Testis (tissue), 2 donors: ENCODE measurements around the gene OAF.
"Not testable (repeated sequence)": the region's sequence is repeated elsewhere in the genome, so short reads cannot be mapped to it uniquely, and the experiment has no call there.

ENCODE experiments used
- POLR2A ChIP-seq: fragments of 450-650 bp; IDR thresholded peaks from one replicate; pipeline ENCODE4 v1.6.1; 2017; ENCODE audit warnings: antibody characterized with exemption, mild to moderate bottlenecking, moderate library complexity
- TF ChIP-seq, protein P1 (sequence below), 3 experiments: fragments of 450-650 bp in 2 of 3; fragments of 200-600 bp in 1 of 3; sonication (generic) in 1 of 3; IDR thresholded peaks; one replicate each; pipeline ENCODE4 v1.5.1; 2016 to 2019; ENCODE audit warnings: antibody characterized with exemption in 3 of 3, mild to moderate bottlenecking in 2 of 3, moderate library complexity in 1 of 3

DNA sequence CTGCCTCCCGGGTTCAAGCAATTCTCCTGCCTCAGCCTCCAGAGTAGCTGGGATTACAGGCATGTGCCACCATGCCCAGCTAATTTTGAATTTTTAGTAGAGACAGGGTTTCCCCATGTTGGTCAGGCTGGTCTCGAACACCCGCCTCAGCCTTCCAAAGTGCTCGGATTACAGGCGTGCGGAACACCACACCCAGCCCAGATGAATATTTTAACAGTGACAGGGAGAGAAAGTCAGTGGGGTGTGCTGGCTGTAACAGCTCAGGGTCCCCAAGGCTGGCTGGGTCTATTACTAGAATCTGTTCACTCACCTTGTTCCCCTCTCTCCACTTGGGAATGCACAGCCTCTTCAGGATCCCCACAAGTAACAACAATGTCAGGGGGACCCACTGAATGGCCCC lies 30.8 kb upstream of the OAF start:
- TF ChIP-seq, protein P1, sequence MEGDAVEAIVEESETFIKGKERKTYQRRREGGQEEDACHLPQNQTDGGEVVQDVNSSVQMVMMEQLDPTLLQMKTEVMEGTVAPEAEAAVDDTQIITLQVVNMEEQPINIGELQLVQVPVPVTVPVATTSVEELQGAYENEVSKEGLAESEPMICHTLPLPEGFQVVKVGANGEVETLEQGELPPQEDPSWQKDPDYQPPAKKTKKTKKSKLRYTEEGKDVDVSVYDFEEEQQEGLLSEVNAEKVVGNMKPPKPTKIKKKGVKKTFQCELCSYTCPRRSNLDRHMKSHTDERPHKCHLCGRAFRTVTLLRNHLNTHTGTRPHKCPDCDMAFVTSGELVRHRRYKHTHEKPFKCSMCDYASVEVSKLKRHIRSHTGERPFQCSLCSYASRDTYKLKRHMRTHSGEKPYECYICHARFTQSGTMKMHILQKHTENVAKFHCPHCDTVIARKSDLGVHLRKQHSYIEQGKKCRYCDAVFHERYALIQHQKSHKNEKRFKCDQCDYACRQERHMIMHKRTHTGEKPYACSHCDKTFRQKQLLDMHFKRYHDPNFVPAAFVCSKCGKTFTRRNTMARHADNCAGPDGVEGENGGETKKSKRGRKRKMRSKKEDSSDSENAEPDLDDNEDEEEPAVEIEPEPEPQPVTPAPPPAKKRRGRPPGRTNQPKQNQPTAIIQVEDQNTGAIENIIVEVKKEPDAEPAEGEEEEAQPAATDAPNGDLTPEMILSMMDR (IDR thresholded peaks at IDR 0.05): not testable (repeated sequence)
- not testable (repeated sequence) for TF ChIP-seq POLR2A
